Measurements from ENCODE around the gene MRPL18. TPM values are rescaled to one million over a fixed set of nuclear protein-coding genes. Genes with fewer than 3 reads are reported as not detected.

MRPL18 gene
- total and polyA plus RNA-seq, 9 of the 15 experiments (the other 6 are each of a cell fraction or from before 2014, with no cell fraction given), result 149 to 456 (median 196) TPM

DNA sequence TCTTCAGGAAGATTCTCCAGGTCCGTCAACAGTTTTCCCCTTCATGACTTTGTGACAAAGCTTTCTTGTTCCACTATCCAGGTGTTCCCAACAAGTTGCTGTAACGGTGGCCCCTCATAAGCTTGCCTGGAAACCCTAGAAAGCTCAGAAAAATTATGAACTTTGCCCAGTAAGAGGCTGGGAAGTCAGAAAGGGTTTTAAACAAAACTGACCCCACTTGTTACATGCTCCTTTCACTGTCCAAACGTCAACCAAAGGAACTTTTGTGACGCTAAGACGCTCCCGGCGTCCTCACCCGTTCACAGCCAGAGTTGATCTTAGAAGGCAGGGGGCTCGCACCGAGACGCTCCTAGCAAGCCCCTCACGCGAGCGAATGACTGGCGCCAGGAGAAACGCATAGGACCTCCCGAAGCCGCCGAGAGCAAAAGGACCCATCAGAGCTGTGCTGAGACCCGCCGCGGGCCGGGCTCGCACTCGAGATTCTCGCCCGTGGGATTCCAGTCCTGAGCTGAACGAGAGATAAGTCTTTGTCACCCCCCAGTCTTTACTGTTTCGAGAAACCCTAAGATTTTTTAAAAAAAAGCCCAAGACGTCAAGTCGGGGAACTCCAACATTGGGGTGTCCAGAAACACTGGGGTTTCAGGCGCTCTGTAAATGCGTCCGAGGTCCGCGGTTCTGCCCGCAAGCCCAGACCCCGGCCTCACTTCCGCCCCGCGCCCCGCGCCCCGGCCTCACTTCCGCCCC, 29.0 kb upstream of the MRPL18 start (continued):
- TF ChIP-seq ZNF79 (CRISPR knock-in tag; IDR thresholded peaks at IDR 0.05; ENCODE audit: low read depth), result no peak; the same call in 1 of the 2 replicates
- TF ChIP-seq SAFB2 (IDR thresholded peaks at IDR 0.05; ENCODE audit: borderline replicate concordance, low read depth, low read length, severe bottlenecking), result no peak
- no peak for TF ChIP-seq CCAR2 (IDR thresholded peaks at IDR 0.05; ENCODE audit: low read depth, low read length)
- TF ChIP-seq, protein P1, sequence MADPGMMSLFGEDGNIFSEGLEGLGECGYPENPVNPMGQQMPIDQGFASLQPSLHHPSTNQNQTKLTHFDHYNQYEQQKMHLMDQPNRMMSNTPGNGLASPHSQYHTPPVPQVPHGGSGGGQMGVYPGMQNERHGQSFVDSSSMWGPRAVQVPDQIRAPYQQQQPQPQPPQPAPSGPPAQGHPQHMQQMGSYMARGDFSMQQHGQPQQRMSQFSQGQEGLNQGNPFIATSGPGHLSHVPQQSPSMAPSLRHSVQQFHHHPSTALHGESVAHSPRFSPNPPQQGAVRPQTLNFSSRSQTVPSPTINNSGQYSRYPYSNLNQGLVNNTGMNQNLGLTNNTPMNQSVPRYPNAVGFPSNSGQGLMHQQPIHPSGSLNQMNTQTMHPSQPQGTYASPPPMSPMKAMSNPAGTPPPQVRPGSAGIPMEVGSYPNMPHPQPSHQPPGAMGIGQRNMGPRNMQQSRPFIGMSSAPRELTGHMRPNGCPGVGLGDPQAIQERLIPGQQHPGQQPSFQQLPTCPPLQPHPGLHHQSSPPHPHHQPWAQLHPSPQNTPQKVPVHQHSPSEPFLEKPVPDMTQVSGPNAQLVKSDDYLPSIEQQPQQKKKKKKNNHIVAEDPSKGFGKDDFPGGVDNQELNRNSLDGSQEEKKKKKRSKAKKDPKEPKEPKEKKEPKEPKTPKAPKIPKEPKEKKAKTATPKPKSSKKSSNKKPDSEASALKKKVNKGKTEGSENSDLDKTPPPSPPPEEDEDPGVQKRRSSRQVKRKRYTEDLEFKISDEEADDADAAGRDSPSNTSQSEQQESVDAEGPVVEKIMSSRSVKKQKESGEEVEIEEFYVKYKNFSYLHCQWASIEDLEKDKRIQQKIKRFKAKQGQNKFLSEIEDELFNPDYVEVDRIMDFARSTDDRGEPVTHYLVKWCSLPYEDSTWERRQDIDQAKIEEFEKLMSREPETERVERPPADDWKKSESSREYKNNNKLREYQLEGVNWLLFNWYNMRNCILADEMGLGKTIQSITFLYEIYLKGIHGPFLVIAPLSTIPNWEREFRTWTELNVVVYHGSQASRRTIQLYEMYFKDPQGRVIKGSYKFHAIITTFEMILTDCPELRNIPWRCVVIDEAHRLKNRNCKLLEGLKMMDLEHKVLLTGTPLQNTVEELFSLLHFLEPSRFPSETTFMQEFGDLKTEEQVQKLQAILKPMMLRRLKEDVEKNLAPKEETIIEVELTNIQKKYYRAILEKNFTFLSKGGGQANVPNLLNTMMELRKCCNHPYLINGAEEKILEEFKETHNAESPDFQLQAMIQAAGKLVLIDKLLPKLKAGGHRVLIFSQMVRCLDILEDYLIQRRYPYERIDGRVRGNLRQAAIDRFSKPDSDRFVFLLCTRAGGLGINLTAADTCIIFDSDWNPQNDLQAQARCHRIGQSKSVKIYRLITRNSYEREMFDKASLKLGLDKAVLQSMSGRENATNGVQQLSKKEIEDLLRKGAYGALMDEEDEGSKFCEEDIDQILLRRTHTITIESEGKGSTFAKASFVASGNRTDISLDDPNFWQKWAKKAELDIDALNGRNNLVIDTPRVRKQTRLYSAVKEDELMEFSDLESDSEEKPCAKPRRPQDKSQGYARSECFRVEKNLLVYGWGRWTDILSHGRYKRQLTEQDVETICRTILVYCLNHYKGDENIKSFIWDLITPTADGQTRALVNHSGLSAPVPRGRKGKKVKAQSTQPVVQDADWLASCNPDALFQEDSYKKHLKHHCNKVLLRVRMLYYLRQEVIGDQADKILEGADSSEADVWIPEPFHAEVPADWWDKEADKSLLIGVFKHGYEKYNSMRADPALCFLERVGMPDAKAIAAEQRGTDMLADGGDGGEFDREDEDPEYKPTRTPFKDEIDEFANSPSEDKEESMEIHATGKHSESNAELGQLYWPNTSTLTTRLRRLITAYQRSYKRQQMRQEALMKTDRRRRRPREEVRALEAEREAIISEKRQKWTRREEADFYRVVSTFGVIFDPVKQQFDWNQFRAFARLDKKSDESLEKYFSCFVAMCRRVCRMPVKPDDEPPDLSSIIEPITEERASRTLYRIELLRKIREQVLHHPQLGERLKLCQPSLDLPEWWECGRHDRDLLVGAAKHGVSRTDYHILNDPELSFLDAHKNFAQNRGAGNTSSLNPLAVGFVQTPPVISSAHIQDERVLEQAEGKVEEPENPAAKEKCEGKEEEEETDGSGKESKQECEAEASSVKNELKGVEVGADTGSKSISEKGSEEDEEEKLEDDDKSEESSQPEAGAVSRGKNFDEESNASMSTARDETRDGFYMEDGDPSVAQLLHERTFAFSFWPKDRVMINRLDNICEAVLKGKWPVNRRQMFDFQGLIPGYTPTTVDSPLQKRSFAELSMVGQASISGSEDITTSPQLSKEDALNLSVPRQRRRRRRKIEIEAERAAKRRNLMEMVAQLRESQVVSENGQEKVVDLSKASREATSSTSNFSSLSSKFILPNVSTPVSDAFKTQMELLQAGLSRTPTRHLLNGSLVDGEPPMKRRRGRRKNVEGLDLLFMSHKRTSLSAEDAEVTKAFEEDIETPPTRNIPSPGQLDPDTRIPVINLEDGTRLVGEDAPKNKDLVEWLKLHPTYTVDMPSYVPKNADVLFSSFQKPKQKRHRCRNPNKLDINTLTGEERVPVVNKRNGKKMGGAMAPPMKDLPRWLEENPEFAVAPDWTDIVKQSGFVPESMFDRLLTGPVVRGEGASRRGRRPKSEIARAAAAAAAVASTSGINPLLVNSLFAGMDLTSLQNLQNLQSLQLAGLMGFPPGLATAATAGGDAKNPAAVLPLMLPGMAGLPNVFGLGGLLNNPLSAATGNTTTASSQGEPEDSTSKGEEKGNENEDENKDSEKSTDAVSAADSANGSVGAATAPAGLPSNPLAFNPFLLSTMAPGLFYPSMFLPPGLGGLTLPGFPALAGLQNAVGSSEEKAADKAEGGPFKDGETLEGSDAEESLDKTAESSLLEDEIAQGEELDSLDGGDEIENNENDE (IDR thresholded peaks at IDR 0.05; ENCODE audit: low read depth, low read length), result no peak
- TF ChIP-seq, protein P2, sequence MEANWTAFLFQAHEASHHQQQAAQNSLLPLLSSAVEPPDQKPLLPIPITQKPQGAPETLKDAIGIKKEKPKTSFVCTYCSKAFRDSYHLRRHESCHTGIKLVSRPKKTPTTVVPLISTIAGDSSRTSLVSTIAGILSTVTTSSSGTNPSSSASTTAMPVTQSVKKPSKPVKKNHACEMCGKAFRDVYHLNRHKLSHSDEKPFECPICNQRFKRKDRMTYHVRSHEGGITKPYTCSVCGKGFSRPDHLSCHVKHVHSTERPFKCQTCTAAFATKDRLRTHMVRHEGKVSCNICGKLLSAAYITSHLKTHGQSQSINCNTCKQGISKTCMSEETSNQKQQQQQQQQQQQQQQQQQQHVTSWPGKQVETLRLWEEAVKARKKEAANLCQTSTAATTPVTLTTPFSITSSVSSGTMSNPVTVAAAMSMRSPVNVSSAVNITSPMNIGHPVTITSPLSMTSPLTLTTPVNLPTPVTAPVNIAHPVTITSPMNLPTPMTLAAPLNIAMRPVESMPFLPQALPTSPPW (CRISPR knock-in tag; IDR thresholded peaks at IDR 0.05), result no peak
- TF ChIP-seq, protein P3, sequence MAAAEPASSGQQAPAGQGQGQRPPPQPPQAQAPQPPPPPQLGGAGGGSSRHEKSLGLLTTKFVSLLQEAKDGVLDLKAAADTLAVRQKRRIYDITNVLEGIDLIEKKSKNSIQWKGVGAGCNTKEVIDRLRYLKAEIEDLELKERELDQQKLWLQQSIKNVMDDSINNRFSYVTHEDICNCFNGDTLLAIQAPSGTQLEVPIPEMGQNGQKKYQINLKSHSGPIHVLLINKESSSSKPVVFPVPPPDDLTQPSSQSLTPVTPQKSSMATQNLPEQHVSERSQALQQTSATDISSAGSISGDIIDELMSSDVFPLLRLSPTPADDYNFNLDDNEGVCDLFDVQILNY (CRISPR knock-in tag; IDR thresholded peaks at IDR 0.05), result no peak
- no peak for TF ChIP-seq KDM2B (CRISPR knock-in tag; IDR thresholded peaks at IDR 0.05)
- no peak for TF ChIP-seq TSC22D4 (tag; IDR thresholded peaks at IDR 0.05)
- no peak for TF ChIP-seq DACH1 (IDR thresholded peaks at IDR 0.05; ENCODE audit: partially characterized antibody)
- no peak for TF ChIP-seq KLF1 (tag; IDR thresholded peaks at IDR 0.05)
- TF ChIP-seq POU5F1 (IDR thresholded peaks at IDR 0.05; ENCODE audit: borderline replicate concordance, low read depth, low read length, partially characterized antibody), result no peak
- TF ChIP-seq, protein P4, sequence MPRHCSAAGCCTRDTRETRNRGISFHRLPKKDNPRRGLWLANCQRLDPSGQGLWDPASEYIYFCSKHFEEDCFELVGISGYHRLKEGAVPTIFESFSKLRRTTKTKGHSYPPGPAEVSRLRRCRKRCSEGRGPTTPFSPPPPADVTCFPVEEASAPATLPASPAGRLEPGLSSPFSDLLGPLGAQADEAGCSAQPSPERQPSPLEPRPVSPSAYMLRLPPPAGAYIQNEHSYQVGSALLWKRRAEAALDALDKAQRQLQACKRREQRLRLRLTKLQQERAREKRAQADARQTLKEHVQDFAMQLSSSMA (CRISPR knock-in tag; IDR thresholded peaks at IDR 0.05), result no peak
- no peak for TF ChIP-seq PHF20 (IDR thresholded peaks at IDR 0.05; ENCODE audit: partially characterized antibody)

All from K562 (cell line).